HS-27A (cell line): ENCODE results near the gene SLC34A3.
"Not testable (repeated sequence)": the region's sequence is repeated elsewhere in the genome, so short reads cannot be mapped to it uniquely, and the experiment has no call there.

Experiments used
- DNase-seq: peaks from one replicate; pipeline ENCODE4 v3.0.0-alpha.2; 2012; ENCODE audit warnings: low read depth, missing footprints

The SLC34A3 gene

DNA sequence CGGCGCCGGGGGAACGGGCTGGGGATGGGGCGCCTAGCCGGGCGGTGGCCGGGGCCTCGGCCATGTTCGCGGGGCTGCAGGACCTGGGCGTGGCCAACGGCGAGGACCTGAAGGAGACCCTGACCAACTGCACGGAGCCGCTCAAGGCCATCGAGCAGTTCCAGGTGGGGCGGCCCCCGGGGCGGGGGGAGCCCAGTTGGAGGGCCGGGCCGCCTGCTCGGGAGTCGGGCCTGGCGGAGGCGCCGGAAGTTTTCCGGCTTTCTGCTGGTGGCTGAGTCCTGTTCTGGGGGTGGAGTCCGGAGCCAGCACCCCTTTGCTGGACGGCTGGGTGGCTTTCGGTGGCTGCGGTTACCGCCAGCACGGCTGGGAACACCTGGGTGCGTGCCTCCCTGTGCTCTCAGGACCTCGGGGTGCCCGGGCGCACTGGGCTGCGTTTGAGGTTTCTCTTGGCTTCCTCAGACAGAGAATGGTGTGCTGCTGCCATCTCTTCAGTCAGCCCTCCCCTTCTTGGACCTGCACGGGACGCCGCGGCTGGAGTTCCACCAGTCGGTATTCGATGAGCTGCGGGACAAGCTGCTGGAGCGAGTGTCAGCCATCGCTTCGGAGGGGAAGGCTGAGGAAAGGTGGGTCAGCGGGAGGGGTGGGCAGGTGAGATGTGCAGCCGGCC lies 24.9 kb downstream of the SLC34A3 start:
- no peak for DNase-seq

DNA sequence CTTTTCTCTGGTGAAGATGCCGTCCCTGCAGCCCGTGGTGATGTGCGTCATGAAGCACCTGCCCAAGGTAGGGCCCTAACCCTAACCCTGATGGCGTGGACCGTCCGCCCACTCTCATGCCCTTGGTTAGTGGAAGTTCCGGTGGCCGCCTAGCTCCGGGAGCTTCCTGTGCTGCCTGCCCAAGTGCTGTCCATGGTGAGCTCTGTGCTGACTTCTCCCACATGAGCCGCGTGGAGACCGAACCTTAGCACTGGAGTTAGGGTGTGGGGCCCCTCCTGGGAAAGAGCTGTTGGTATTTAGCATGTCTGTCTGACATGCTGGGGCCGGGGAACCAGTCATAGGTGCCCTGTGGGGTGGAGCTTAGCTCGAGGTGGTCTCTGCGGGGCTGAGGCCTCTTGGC lies 25.7 kb downstream of the SLC34A3 start:
- DNase-seq, result no peak

DNA sequence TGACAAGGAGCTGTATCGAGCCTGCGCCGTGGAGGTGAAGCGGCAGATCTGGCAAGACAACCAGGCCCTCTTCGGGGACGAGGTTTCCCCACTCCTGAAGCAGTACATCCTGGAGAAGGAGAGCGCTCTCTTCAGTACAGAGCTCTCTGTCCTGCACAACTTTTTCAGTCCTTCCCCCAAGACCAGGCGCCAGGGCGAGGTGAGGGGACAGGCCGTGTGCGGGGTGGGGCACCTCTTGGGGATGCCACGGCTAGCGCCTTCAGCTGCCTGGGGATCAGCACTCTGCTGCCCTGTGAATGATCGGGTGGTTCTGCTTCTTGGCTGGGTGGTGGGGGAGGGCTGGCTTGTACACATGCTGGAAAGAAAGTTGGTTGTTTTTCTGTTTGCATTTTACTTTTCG lies 26.2 kb downstream of the SLC34A3 start:
- no peak for DNase-seq

- not testable (repeated sequence) for DNase-seq
These were observed 31.6 kb downstream of the SLC34A3 start for GRCh38 chr9:137262173-137262908.

DNA sequence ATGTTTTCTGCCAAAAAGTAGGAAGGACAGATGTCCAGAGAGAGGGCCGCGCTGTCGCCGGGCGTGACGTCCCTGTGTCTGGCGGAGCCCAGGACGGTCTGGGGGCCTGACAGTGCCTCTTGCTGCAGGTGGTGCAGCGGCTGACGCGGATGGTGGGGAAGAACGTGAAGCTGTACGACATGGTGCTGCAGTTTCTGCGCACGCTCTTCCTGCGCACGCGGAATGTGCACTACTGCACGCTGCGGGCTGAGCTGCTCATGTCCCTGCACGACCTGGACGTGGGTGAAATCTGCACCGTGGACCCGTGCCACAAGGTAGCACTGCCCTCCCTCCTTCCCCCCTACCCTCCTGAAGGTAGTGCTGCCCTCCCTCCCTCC lies 32.2 kb downstream of the SLC34A3 start:
- DNase-seq, result no peak

GRCh38 chr9:137263506-137263905 lies 32.8 kb downstream of the SLC34A3 start:
- DNase-seq, result no peak

- DNase-seq, result no peak
These were observed 33.4 kb downstream of the SLC34A3 start for GRCh38 chr9:137264067-137264466.

- DNase-seq, result no peak
These were observed 34.9 kb downstream of the SLC34A3 start for GRCh38 chr9:137265496-137266161.

DNA sequence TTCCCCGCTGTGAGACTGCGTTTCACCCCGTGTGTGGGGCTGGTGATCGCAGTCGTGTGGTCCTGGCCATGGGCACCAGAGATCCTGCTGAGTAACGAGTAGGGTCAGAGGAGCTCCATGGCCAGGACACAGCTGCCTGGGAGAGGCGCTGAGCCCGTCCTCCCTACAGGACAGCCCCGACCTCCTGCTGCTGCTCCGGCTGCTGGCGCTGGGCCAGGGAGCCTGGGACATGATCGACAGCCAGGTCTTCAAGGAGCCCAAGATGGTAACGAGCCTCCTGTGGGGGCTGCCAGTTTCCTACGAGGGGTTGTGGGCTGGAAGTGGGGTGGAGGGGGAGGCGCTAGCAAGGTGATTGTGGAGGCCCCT lies 35.4 kb downstream of the SLC34A3 start:
- DNase-seq, result no peak

- no peak for DNase-seq
These were observed 36.1 kb downstream of the SLC34A3 start for GRCh38 chr9:137266585-137267453.

- DNase-seq, result no peak
These were observed 37.2 kb downstream of the SLC34A3 start for GRCh38 chr9:137267933-137268355.

GRCh38 chr9:137268538-137269201 lies 38.0 kb downstream of the SLC34A3 start:
- no peak for DNase-seq

DNA sequence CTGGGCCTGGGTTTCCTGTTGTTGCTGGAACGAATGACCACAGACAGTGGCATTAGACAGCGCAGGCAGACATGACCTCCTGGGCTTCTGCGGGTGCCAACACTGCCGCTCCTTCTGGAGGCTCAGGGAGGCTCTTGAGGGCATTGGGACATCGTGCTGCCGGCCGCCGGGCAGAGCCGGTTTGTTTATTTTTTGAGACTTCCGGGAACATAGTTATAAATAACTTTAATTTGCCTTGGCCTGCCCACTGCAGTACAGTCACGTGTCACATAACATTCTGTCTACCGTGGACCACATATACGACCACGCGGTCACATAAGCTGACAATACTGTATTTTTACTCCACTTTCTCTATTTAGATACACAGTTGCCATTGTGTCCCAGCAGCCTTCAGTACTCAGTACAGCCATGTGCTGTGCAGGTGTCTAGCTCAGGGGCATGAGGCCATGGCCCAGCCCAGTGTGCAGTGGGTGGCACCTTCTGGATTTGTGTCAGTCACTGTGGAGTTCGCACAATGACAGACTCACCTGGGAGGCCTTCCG lies 38.6 kb downstream of the SLC34A3 start:
- DNase-seq, result no peak

DNA sequence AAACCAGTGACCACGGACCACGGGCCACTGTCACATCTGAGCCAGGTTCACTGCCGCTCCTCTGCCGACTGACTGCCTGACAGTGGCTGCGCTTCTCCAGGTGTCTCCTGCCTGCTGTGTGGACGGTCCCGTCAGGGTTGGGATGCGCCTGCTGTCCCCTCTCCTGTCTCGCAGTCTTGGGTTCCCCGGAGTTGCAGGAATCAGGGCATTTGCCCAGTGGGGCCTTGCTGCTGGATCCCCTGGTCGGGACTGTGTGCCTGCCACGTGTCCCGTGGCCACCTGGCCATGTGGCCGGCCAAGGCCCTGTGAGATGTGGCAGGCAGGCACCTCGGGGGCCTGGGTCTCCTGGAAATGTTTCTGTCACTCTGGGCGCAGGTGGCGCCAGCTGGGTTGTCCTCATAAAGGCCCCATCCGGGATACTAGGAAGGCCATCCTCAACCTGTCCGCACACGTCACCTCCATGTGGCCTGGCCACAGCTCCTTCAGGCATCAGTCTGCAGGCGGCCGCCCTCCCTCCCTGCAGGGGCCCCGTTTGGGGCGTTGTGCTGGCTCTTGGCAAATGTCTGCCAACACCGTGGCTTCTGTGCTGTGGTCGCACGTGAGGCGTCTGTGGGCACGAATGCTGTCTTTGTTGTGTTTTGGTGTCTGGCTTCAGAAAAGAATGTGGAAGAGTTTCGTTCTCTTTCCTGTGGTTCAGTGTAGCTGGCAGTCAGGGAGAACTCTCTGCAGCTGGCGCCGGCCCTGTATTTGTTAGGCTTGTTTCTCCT lies 40.4 kb downstream of the SLC34A3 start:
- no peak for DNase-seq

DNA sequence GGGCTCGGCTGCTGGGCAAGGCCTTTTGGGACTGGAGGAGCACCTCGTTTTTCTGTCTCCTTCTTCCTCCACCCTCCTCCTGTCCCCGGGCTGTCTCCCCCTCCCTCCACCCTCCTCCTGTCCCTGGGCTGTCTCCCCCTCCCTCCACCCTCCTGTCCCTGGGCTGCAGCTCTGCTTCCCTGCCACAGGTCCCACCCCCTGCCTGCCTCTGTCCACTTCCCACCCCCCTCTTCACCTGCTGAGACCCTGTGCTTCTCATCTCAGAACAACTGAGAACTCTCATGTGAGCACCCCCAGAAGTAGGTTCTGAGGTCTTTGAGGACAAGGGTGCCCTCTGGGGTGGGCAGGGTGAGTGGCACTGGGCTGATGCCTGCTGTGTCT lies 41.0 kb downstream of the SLC34A3 start:
- DNase-seq, result no peak

DNA sequence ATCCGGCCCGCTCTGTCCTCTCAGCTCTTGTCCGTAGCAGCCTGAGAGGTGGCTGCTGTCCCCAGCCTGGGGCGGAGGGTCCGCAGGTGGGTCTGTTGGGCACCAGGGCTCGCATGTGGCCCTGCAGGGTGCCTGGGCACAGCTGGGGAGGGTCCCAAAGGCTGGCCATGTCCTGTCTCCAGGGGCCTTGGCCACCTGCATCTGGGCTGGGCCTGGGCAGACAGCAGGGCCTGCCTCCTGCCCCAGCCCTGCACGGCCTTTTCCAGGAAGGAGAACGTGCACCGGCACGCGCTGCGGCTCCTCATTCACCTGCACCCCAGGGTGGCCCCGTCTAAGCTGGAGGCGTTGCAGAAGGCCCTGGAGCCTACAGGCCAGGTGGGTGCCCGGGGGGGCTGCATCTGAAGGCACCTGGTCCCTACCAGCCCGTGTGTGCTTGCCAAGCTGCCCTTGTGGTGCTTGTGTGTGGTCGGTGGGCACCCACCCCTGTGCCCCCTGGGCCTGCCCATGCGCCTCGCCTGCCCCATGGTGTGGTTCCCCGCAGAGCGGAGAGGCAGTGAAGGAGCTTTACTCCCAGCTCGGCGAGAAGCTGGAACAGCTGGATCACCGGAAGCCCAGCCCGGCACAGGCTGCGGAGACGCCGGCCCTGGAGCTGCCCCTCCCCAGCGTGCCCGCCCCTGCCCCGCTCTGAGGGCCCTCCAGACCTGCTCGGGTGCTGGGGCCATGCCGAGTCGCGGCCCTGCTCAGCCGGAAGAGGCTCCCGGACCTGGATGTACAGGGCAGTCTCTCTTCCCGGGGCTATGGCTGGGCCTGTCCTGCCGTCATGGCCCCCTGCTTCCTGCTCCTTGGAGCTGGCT lies 41.8 kb downstream of the SLC34A3 start:
- no peak for DNase-seq

GRCh38 chr9:137273095-137273490 lies 42.4 kb downstream of the SLC34A3 start:
- no peak for DNase-seq

GRCh38 chr9:137273611-137274320 lies 43.1 kb downstream of the SLC34A3 start:
- no peak for DNase-seq

DNA sequence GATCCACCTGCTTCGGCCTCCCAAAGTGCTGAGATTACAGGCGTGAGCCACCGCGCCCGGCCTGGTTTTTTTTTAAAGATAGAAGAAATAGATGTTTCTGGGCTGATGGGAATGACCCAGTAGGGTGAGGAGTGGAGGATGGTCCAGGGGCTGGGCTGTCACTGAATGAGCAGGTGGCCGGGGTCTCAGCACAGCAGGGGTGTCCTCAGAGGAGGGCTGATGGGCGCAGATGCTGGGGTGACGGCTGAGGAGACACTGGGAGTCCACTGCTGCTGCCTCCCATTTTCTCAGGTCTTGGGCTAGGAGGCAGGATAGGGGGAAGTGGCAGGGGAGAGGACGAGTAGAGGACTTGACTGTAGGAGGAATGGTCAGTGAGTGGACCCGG lies 44.5 kb downstream of the SLC34A3 start:
- no peak for DNase-seq
